Loucy (cell line): ENCODE data around the gene PARVG.

Source experiments
- H2AFZ ChIP-seq: fragments of 200-600 bp; sonication (generic); 2 replicates; pipeline ENCODE4 v1.6.0; 2016; ENCODE audit warnings: antibody characterized with exemption, mild to moderate bottlenecking, low read length, moderate library complexity
- H3F3A ChIP-seq: fragments of 200-600 bp; 2 replicates; pipeline ENCODE4 v1.6.0; 2016; ENCODE audit warnings: antibody characterized with exemption, low read depth, mild to moderate bottlenecking
- H3K27me3 ChIP-seq: fragments of 200-600 bp; sonication (generic); 2 replicates; pipeline ENCODE4 v1.6.1; 2014; ENCODE audit warnings: low read length, mild to moderate bottlenecking; ENCODE audit not compliant: insufficient read depth, poor library complexity, severe bottlenecking
- H3K36me3 ChIP-seq: fragments of 200-600 bp; sonication (generic); 2 replicates; pipeline ENCODE4 v1.6.1; 2016; ENCODE audit warnings: low read length; ENCODE audit not compliant: insufficient read depth
- H3K4me1 ChIP-seq: fragments of 200-600 bp; sonication (generic); 2 replicates; pipeline ENCODE4 v1.5.1; 2014; ENCODE audit warnings: low read length, mild to moderate bottlenecking; ENCODE audit not compliant: insufficient read depth, poor library complexity, severe bottlenecking
- H3K4me2 ChIP-seq: fragments of 200-600 bp; sonication (generic); 2 replicates; pipeline ENCODE4 v1.6.0; 2014; ENCODE audit warnings: antibody characterized with exemption, low read length, low read depth, mild to moderate bottlenecking; ENCODE audit not compliant: poor library complexity, severe bottlenecking
- H3K4me3 ChIP-seq: fragments of 200-600 bp; sonication (generic); 2 replicates; pipeline ENCODE4 v1.5.1; 2014; ENCODE audit warnings: low read length, mild to moderate bottlenecking, mixed read lengths; ENCODE audit not compliant: poor library complexity, severe bottlenecking
- H3K79me2 ChIP-seq: fragments of 200-600 bp; sonication (generic); 2 replicates; pipeline ENCODE4 v1.6.1; 2014; ENCODE audit warnings: low read length; ENCODE audit not compliant: insufficient read depth
- H3K9ac ChIP-seq: fragments of 200-600 bp; sonication (generic); 2 replicates; pipeline ENCODE4 v1.6.0; 2014; ENCODE audit warnings: mild to moderate bottlenecking, low read depth, low read length, moderate library complexity; ENCODE audit not compliant: poor library complexity, severe bottlenecking
- H3K9me2 ChIP-seq: fragments of 200-600 bp; sonication (generic); replicated peaks from 2 replicates; pipeline ENCODE4 v1.6.1; 2016; ENCODE audit warnings: low read depth, low read length, mixed read lengths
- H3K9me3 ChIP-seq: fragments of 200-600 bp; sonication (generic); 2 replicates; pipeline ENCODE4 v1.6.1; 2014; ENCODE audit warnings: mild to moderate bottlenecking, antibody characterized with exemption, low read length, low read depth; ENCODE audit not compliant: insufficient read depth
- H4K20me1 ChIP-seq: fragments of 200-600 bp; sonication (generic); 2 replicates; pipeline ENCODE4 v1.6.0; 2014; ENCODE audit warnings: antibody characterized with exemption, low read length, mild to moderate bottlenecking; ENCODE audit not compliant: insufficient read depth, poor library complexity, severe bottlenecking
- EZH2phosphoT487 ChIP-seq: fragments of 200-600 bp; IDR thresholded peaks from 2 replicates; pipeline ENCODE4 v1.6.1; 2018; ENCODE audit warnings: antibody characterized with exemption, mild to moderate bottlenecking, moderate library complexity, borderline replicate concordance
- TF ChIP-seq, protein P1 (sequence below): fragments of 200-600 bp; sonication (generic); conservative IDR thresholded peaks from 2 replicates; pipeline ENCODE4 v1.5.1; 2014; ENCODE audit warnings: mild to moderate bottlenecking, antibody characterized with exemption, low read length

PARVG gene

DNA sequence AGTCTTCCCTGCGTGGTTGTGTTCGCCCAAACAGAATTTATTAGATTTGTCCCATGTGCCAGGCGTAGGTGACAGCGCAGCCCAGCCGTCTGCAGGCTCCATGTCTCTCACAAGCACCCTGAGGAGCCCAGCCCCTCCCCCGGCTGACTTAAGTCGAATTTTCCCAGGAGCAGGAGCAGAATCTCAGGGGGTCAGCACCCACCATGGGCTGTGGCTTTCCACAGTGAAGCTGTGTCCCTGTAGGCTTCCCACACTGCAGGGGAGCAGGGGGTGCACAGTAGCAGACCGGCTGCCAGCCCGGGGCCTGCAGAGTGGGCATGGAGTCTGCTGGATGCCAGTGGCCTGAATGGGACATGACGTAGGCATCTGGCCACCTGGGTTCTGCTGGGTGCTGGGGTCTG lies 16.0 kb downstream of the PARVG start:
- Histone ChIP-seq H3K36me3 (peaks cover 4% of the 10 kb centered on the region; the same call in 1 of the 2 replicates), H3F3A (no peaks in the 10 kb centered on the region), H3K4me3 (no peak overlapping the region), H3K27me3 (no peaks in the 10 kb centered on the region), H3K4me1 (peaks cover 66% of the 10 kb centered on the region), H3K9me3 (no peaks in the 10 kb centered on the region), H3K9ac (no peak overlapping the region), H3K9me2 (no peaks in the 10 kb centered on the region), H4K20me1 (no peaks in the 10 kb centered on the region), H3K79me2 (no peaks in the 10 kb centered on the region), H2AFZ (no peak overlapping the region), H3K4me2 (no peak overlapping the region)
- TF ChIP-seq EZH2phosphoT487 = no peak
- TF ChIP-seq, protein P1, sequence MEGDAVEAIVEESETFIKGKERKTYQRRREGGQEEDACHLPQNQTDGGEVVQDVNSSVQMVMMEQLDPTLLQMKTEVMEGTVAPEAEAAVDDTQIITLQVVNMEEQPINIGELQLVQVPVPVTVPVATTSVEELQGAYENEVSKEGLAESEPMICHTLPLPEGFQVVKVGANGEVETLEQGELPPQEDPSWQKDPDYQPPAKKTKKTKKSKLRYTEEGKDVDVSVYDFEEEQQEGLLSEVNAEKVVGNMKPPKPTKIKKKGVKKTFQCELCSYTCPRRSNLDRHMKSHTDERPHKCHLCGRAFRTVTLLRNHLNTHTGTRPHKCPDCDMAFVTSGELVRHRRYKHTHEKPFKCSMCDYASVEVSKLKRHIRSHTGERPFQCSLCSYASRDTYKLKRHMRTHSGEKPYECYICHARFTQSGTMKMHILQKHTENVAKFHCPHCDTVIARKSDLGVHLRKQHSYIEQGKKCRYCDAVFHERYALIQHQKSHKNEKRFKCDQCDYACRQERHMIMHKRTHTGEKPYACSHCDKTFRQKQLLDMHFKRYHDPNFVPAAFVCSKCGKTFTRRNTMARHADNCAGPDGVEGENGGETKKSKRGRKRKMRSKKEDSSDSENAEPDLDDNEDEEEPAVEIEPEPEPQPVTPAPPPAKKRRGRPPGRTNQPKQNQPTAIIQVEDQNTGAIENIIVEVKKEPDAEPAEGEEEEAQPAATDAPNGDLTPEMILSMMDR = no peak

DNA sequence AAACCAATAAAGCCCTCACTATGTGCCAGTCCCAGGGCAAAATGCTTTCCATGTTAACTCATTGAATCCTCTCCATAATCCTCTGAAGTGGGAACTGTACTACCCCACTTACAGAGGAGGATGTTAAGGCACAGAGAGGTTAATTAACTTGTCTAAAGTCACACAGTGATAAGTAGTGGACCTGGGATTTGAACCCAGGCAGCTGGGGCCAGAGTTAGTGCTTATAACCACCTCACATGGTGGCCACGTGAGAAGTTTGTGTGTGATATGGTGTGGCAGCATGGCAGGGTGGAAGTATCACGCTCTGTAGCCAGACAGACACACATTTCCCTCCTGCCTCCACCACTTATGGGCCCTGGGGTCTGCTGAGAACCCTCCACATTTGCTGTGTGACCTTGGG lies 16.5 kb downstream of the PARVG start:
- H3K79me2 ChIP-seq = no peaks in the 10 kb centered on the region
- no peaks in the 10 kb centered on the region for H3K27me3 ChIP-seq
- H4K20me1 ChIP-seq = no peaks in the 10 kb centered on the region
- no peak overlapping the region for H2AFZ ChIP-seq
- H3F3A ChIP-seq = no peaks in the 10 kb centered on the region
- TF ChIP-seq EZH2phosphoT487 = no peak
- TF ChIP-seq, protein P1 = no peak
- H3K9ac ChIP-seq = no peak overlapping the region
- no peak overlapping the region for H3K4me3 ChIP-seq
- H3K4me2 ChIP-seq = no peak overlapping the region
- peaks cover 4% of the 10 kb centered on the region; the same call in 1 of the 2 replicates for H3K36me3 ChIP-seq
- no peaks in the 10 kb centered on the region for H3K9me3 ChIP-seq
- H3K4me1 ChIP-seq = peaks cover 61% of the 10 kb centered on the region
- H3K9me2 ChIP-seq = no peaks in the 10 kb centered on the region

DNA sequence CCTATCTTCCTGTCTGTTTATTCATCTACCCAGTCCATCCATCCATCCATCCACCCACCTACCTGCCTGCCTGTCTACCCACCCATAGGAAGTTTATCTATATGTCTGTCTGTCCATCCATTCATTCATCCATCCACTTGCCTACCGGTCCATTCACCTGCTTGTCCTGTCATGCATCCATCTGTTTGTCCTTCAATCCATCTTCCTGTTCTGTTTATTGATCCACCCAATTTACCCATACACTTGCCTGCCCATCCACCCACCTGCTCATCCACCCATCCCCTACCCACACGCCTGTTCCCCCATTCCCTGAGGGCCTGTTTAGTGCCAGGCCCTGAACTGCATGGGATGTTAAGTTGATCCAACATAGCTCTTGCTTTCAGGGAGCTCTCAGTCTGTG lies 18.4 kb downstream of the PARVG start:
- Histone ChIP-seq H3K79me2 (no peaks in the 10 kb centered on the region), H3K9me3 (no peaks in the 10 kb centered on the region), H3K9ac (peak overlapping the region; percentile 64), H3F3A (no peaks in the 10 kb centered on the region), H3K9me2 (no peaks in the 10 kb centered on the region), H3K27me3 (no peaks in the 10 kb centered on the region), H2AFZ (no peak overlapping the region), H3K36me3 (peaks cover 4% of the 10 kb centered on the region; the same call in 1 of the 2 replicates), H4K20me1 (no peaks in the 10 kb centered on the region), H3K4me3 (no peak overlapping the region), H3K4me1 (peaks cover 42% of the 10 kb centered on the region), H3K4me2 (peak overlapping the region; percentile 49)
- no peak for TF ChIP-seq EZH2phosphoT487
- TF ChIP-seq, protein P1 = no peak
